Measurements from ENCODE around the gene PTCD1. TPM values are rescaled to one million over a fixed set of nuclear protein-coding genes. Genes with fewer than 3 reads are reported as not detected.

PTCD1 gene
- total RNA-seq, 1 experiment from 2014 or later = 11.8 TPM

GRCh38 chr7:99402854-99403253, 35.7 kb downstream of the PTCD1 start:
- intact Hi-C loops (cut with micrococcal nuclease; ENCODE audit: unreplicated experiment) = no loop called here
- peaks cover 58% of the 10 kb centered on the region for H3K36me3 ChIP-seq (ENCODE audit: insufficient read depth, low read length, poor library complexity, severe bottlenecking)
- POLR2A ChIA-PET (ENCODE audit: low non-redundant PET) = no interaction called here

GRCh38 chr7:99399597-99399996, 39.0 kb downstream of the PTCD1 start:
- no peak for DNase-seq (ENCODE audit: low spot score)
- Histone ChIP-seq H3K4me3 (ENCODE audit: low read depth, low read length, poor library complexity, severe bottlenecking) (no peak overlapping the region), H3K9me3 (ENCODE audit: low read depth, low read length, poor library complexity, severe bottlenecking) (no peaks in the 10 kb centered on the region), H3K4me1 (ENCODE audit: insufficient read depth, low read length, poor library complexity, severe bottlenecking) (no peaks in the 10 kb centered on the region), H3K36me3 (ENCODE audit: insufficient read depth, low read length, poor library complexity, severe bottlenecking) (peaks cover 72% of the 10 kb centered on the region), H3K27ac (ENCODE audit: low read depth, low read length, poor library complexity, severe bottlenecking) (no peak overlapping the region), H3K27me3 (replicated peaks; ENCODE audit: insufficient read depth, low read depth, low read length, poor library complexity) (no peaks in the 10 kb centered on the region)
- CTCF ChIA-PET = no interaction called here
- POLR2A ChIA-PET (ENCODE audit: low non-redundant PET) = no interaction called here
- no TSS peak for BruUV-seq (replicated peaks)
- TF ChIP-seq EZH2 (IDR thresholded peaks at IDR 0.05; ENCODE audit: borderline replicate concordance, low read depth, low read length, poor library complexity, severe bottlenecking) (no peak), CTCF (conservative IDR thresholded peaks at IDR 0.05; ENCODE audit: low read depth, low read length) (no peak)
- intact Hi-C loops (cut with micrococcal nuclease; ENCODE audit: unreplicated experiment) = no loop called here

More at GRCh38 chr7:99402854-99403253, 35.7 kb downstream of the PTCD1 start:
- no peak for DNase-seq (ENCODE audit: low spot score)
- CTCF ChIA-PET = no interaction called here
- TF ChIP-seq CTCF (conservative IDR thresholded peaks at IDR 0.05; ENCODE audit: low read depth, low read length) (no peak), EZH2 (IDR thresholded peaks at IDR 0.05; ENCODE audit: borderline replicate concordance, low read depth, low read length, poor library complexity, severe bottlenecking) (no peak)
- H3K27ac ChIP-seq (ENCODE audit: low read depth, low read length, poor library complexity, severe bottlenecking) = no peak overlapping the region
- H3K4me1 ChIP-seq (ENCODE audit: insufficient read depth, low read length, poor library complexity, severe bottlenecking) = peaks cover 15% of the 10 kb centered on the region
- no peaks in the 10 kb centered on the region for H3K27me3 ChIP-seq (replicated peaks; ENCODE audit: insufficient read depth, low read depth, low read length, poor library complexity)
- no peak overlapping the region for H3K4me3 ChIP-seq (ENCODE audit: low read depth, low read length, poor library complexity, severe bottlenecking)
- no peaks in the 10 kb centered on the region for H3K9me3 ChIP-seq (ENCODE audit: low read depth, low read length, poor library complexity, severe bottlenecking)
- BruUV-seq (replicated peaks) = no TSS peak

GRCh38 chr7:99398891-99399445, 39.6 kb downstream of the PTCD1 start:
- Histone ChIP-seq H3K9me3 (ENCODE audit: low read depth, low read length, poor library complexity, severe bottlenecking) (no peaks in the 10 kb centered on the region), H3K27me3 (replicated peaks; ENCODE audit: insufficient read depth, low read depth, low read length, poor library complexity) (no peaks in the 10 kb centered on the region), H3K4me1 (ENCODE audit: insufficient read depth, low read length, poor library complexity, severe bottlenecking) (no peaks in the 10 kb centered on the region), H3K27ac (ENCODE audit: low read depth, low read length, poor library complexity, severe bottlenecking) (no peak overlapping the region), H3K36me3 (ENCODE audit: insufficient read depth, low read length, poor library complexity, severe bottlenecking) (peaks cover 71% of the 10 kb centered on the region), H3K4me3 (ENCODE audit: low read depth, low read length, poor library complexity, severe bottlenecking) (no peak overlapping the region)
- DNase-seq (ENCODE audit: low spot score) = no peak
- CTCF ChIA-PET = no interaction called here
- POLR2A ChIA-PET (ENCODE audit: low non-redundant PET) = interaction anchor here (0.6 kb wide), 2 partner anchors 12 to 174 kb away, joined by 3 to 8 read pairs; no protein-coding TSS in a partner anchor
- no TSS peak for BruUV-seq (replicated peaks)
- intact Hi-C loops (cut with micrococcal nuclease; ENCODE audit: unreplicated experiment) = no loop called here
- TF ChIP-seq CTCF (conservative IDR thresholded peaks at IDR 0.05; ENCODE audit: low read depth, low read length) (no peak), EZH2 (IDR thresholded peaks at IDR 0.05; ENCODE audit: borderline replicate concordance, low read depth, low read length, poor library complexity, severe bottlenecking) (no peak)

All from A673 (cell line).